Large intestine (tissue), 3 donors: ENCODE data around the gene HDGF. TPM values are rescaled to one million over a fixed set of nuclear protein-coding genes. Genes with fewer than 3 reads are reported as not detected.

Source experiments
- DNase-seq, 2 donors: peaks; one replicate each; pipeline versions ENCODE4 v3.0.0 to v3.0.0-alpha.2; 2013
- H3K27ac ChIP-seq: one replicate; pipeline ENCODE4 v1.5.1; 2013; ENCODE audit warnings: low read length
- H3K27me3 ChIP-seq: 2 replicates; pipeline ENCODE4 v1.6.1; 2013; ENCODE audit warnings: low read length; ENCODE audit not compliant: control insufficient read depth, insufficient read depth
- H3K36me3 ChIP-seq: 2 replicates; pipeline ENCODE4 v1.6.1; 2013; ENCODE audit warnings: low read length; ENCODE audit not compliant: control insufficient read depth, insufficient read depth
- H3K4me1 ChIP-seq: one replicate; pipeline ENCODE4 v1.6.1; 2013; ENCODE audit warnings: low read length; ENCODE audit not compliant: control insufficient read depth, insufficient read depth
- H3K4me3 ChIP-seq: one replicate; pipeline ENCODE4 v1.5.1; 2013; ENCODE audit warnings: low read length
- H3K9me3 ChIP-seq: one replicate; pipeline ENCODE4 v1.6.1; 2013; ENCODE audit warnings: mild to moderate bottlenecking, low read depth, low read length, moderate library complexity; ENCODE audit not compliant: control insufficient read depth
- WGBS: methylation state at CpG from one replicate; pipeline ENCODE4 v1.1.5; 2013; ENCODE audit warnings: low lambda C conversion rate; ENCODE audit not compliant: insufficient coverage; 5-methylcytosine and 5-hydroxymethylcytosine counted together
- polyA plus RNA-seq: library from polyadenylated mRNA; unstranded; fragments of 120-200 nt; gene quantifications from one replicate; pipeline ENCODE4 v1.2.1, GENCODE V29; 2013

Gene HDGF
- polyA plus RNA-seq, 1 donor: 244 TPM

GRCh38 chr1:156707417-156708217 is 43.9 kb downstream of the HDGF start:
- H3K27ac ChIP-seq: peak overlapping the region; percentile 12
- no peak for DNase-seq
- peaks cover 30% of the 10 kb centered on the region for H3K27me3 ChIP-seq
- H3K36me3 ChIP-seq: no peaks in the 10 kb centered on the region
- H3K4me3 ChIP-seq: no peak overlapping the region
- H3K9me3 ChIP-seq: peaks cover 3% of the 10 kb centered on the region
- H3K4me1 ChIP-seq: peaks cover 44% of the 10 kb centered on the region
- WGBS: no CpG with 5 or more reads among the region's 8 CpGs

- Histone ChIP-seq H3K9me3 (peaks cover 3% of the 10 kb centered on the region), H3K27ac (peak overlapping the region; percentile 8), H3K36me3 (no peaks in the 10 kb centered on the region), H3K4me1 (peaks cover 44% of the 10 kb centered on the region), H3K4me3 (peak overlapping the region; percentile 39), H3K27me3 (peaks cover 30% of the 10 kb centered on the region)
- peak in 1 of 2 donors; percentile 63 for DNase-seq
- no CpG with 5 or more reads among the region's 29 CpGs for WGBS
Measured at GRCh38 chr1:156706657-156707416, 44.6 kb downstream of the HDGF start.

GRCh38 chr1:156705918-156706656 is 45.4 kb downstream of the HDGF start:
- peak in 1 of 2 donors; percentile 67 for DNase-seq
- WGBS: no CpG with 5 or more reads among the region's 45 CpGs
- no peaks in the 10 kb centered on the region for H3K36me3 ChIP-seq
- H3K9me3 ChIP-seq: peaks cover 3% of the 10 kb centered on the region
- H3K4me3 ChIP-seq: peak overlapping the region; percentile 39
- H3K27ac ChIP-seq: peak overlapping the region; percentile 2
- H3K4me1 ChIP-seq: peaks cover 44% of the 10 kb centered on the region
- H3K27me3 ChIP-seq: peaks cover 30% of the 10 kb centered on the region

GRCh38 chr1:156705321-156705917 is 46.1 kb downstream of the HDGF start, which contains the start of gene CRABP2:
Gene CRABP2, minus strand, starts transcription at chr1:156705583. Its CDS starts 137 bp downstream, at chr1:156705446.
- Histone ChIP-seq H3K27me3 (peaks cover 30% of the 10 kb centered on the region), H3K27ac (peak within 1 kb of the TSS; percentile 2), H3K4me1 (peaks cover 44% of the 10 kb centered on the region), H3K9me3 (peaks cover 3% of the 10 kb centered on the region), H3K4me3 (peak within 1 kb of the TSS; percentile 39), H3K36me3 (no peaks in the 10 kb centered on the region)
- no CpG with 5 or more reads among the region's 42 CpGs for WGBS
- no peak for DNase-seq

- peaks cover 42% of the 10 kb centered on the region for H3K4me1 ChIP-seq
- WGBS: no CpG with 5 or more reads among the region's 29 CpGs
- peak overlapping the region; percentile 39 for H3K4me3 ChIP-seq
- no peaks in the 10 kb centered on the region for H3K36me3 ChIP-seq
- peaks cover 30% of the 10 kb centered on the region for H3K27me3 ChIP-seq
- H3K9me3 ChIP-seq: peaks cover 3% of the 10 kb centered on the region
- no peak for DNase-seq
- H3K27ac ChIP-seq: no peak overlapping the region
Measured at GRCh38 chr1:156704930-156705320, 46.5 kb downstream of the HDGF start.

GRCh38 chr1:156704166-156704711 is 47.2 kb downstream of the HDGF start:
- no peak overlapping the region for H3K4me3 ChIP-seq
- H3K9me3 ChIP-seq: peaks cover 3% of the 10 kb centered on the region
- H3K4me1 ChIP-seq: peaks cover 42% of the 10 kb centered on the region
- no peaks in the 10 kb centered on the region for H3K36me3 ChIP-seq
- WGBS: no CpG with 5 or more reads among the region's 10 CpGs
- peaks cover 30% of the 10 kb centered on the region for H3K27me3 ChIP-seq
- no peak overlapping the region for H3K27ac ChIP-seq
- DNase-seq: no peak

GRCh38 chr1:156703741-156704140 is 47.7 kb downstream of the HDGF start:
- peaks cover 42% of the 10 kb centered on the region for H3K4me1 ChIP-seq
- H3K9me3 ChIP-seq: peaks cover 3% of the 10 kb centered on the region
- H3K4me3 ChIP-seq: no peak overlapping the region
- DNase-seq: no peak
- H3K27ac ChIP-seq: no peak overlapping the region
- peaks cover 30% of the 10 kb centered on the region for H3K27me3 ChIP-seq
- no CpG with 5 or more reads among the region's 4 CpGs for WGBS
- H3K36me3 ChIP-seq: no peaks in the 10 kb centered on the region

GRCh38 chr1:156703336-156703735 is 48.1 kb downstream of the HDGF start:
- WGBS: no CpG with 5 or more reads among the region's 4 CpGs
- Histone ChIP-seq H3K9me3 (peaks cover 3% of the 10 kb centered on the region), H3K4me3 (no peak overlapping the region), H3K36me3 (no peaks in the 10 kb centered on the region), H3K27me3 (peaks cover 30% of the 10 kb centered on the region), H3K27ac (no peak overlapping the region), H3K4me1 (peaks cover 40% of the 10 kb centered on the region)
- no peak for DNase-seq

GRCh38 chr1:156700736-156701531 is 50.5 kb downstream of the HDGF start:
- Histone ChIP-seq H3K4me1 (peaks cover 23% of the 10 kb centered on the region), H3K9me3 (peaks cover 3% of the 10 kb centered on the region), H3K4me3 (no peak overlapping the region), H3K36me3 (no peaks in the 10 kb centered on the region), H3K27ac (no peak overlapping the region), H3K27me3 (peaks cover 25% of the 10 kb centered on the region)
- no peak for DNase-seq
- WGBS: 80% methylated on average over 1 of the region's 8 CpGs
